Panc1 (cell line): ENCODE results near the gene CFAP53. TPM values are rescaled to one million over a fixed set of nuclear protein-coding genes. Genes with fewer than 3 reads are reported as not detected.

ENCODE experiments used
- ATAC-seq: fragments of 200-7000 bp; cut with Tn5 transposase; 2 replicates; pipeline ENCODE4 v1.9.1; 2020; ENCODE audit warnings: mild to moderate bottlenecking, moderate library complexity
- BruUV-seq: library from RNA; stranded (reverse); fragments of 400-500 nt; replicated peaks from 2 replicates; lab custom pipeline; 2021; lab: Mats Ljungman, UMichigan
- CTCF ChIA-PET: fragments of 300-600 bp; sonication (Branson Sonifier 250); formaldehyde crosslinking; loops from one replicate; lab custom pipeline; 2022; ENCODE audit warnings: antibody characterized with exemption; lab: Charles Lee
- POLR2A ChIA-PET: fragments of 300-600 bp; sonication (Branson Sonifier 250); formaldehyde crosslinking; loops from one replicate; lab custom pipeline; 2022; ENCODE audit warnings: antibody characterized with exemption; lab: Charles Lee
- DNase-seq: peaks from one replicate; pipeline ENCODE4 v3.0.0-alpha.2; 2010; ENCODE audit warnings: low read depth, low spot score
- H3K27ac ChIP-seq: 2 replicates; pipeline ENCODE4 v1.5.1; 2011; ENCODE audit warnings: mild to moderate bottlenecking, low read length, inconsistent platforms
- H3K27me3 ChIP-seq: fragments of 200-500 bp; sonication (Bioruptor generic); 2 replicates; pipeline ENCODE4 v1.6.0; 2014; ENCODE audit warnings: low read length, inconsistent platforms; ENCODE audit not compliant: control insufficient read depth, insufficient read depth
- H3K36me3 ChIP-seq: fragments of 200-500 bp; sonication (Bioruptor generic); 2 replicates; pipeline ENCODE4 v1.5.1; 2014; ENCODE audit warnings: inconsistent platforms, mild to moderate bottlenecking, low read length, moderate library complexity; ENCODE audit not compliant: control insufficient read depth, insufficient read depth
- H3K4me1 ChIP-seq: 2 replicates; pipeline ENCODE4 v1.5.1; 2011; ENCODE audit warnings: inconsistent platforms, mild to moderate bottlenecking, low read length, moderate library complexity; ENCODE audit not compliant: control insufficient read depth, insufficient read depth
- H3K4me3 ChIP-seq, 2 experiments: 2 replicates each; pipeline ENCODE4 v1.5.1; 2011 to 2012; ENCODE audit warnings: low read depth in 2 of 2, low read length in 2 of 2, mild to moderate bottlenecking in 2 of 2, inconsistent platforms in 1 of 2, moderate library complexity in 1 of 2
- H3K9me3 ChIP-seq: fragments of 200-500 bp; sonication (Bioruptor generic); 2 replicates; pipeline ENCODE4 v1.5.1; 2014; ENCODE audit warnings: low read depth, mild to moderate bottlenecking, inconsistent platforms, low read length, moderate library complexity; ENCODE audit not compliant: control insufficient read depth, insufficient read depth
- POLR2AphosphoS5 ChIP-seq: IDR thresholded peaks from 2 replicates; pipeline ENCODE4 v1.6.1; 2012; ENCODE audit warnings: mild to moderate bottlenecking, low read depth, low read length, moderate library complexity
- SIN3A ChIP-seq: IDR thresholded peaks from 2 replicates; pipeline ENCODE4 v1.6.1; 2012; ENCODE audit warnings: low read depth, mild to moderate bottlenecking, low read length, moderate library complexity, borderline replicate concordance; ENCODE audit not compliant: insufficient read depth
- TCF7L2 ChIP-seq: IDR thresholded peaks from 2 replicates; pipeline ENCODE4 v1.6.1; 2011; ENCODE audit warnings: mild to moderate bottlenecking, low read depth, low read length, inconsistent platforms
- in situ Hi-C: cut with HindIII; loops from 2 replicates; pipeline ENCODE4 v1.10.0; 2016; ENCODE audit warnings: low sequenced_read_pairs, low pct_unique_long_range_greater_than_20kb
- intact Hi-C: fragments of 100-400 bp; cut with micrococcal nuclease; formaldehyde crosslinking; loops from one replicate; pipeline ENCODE4 v1.10.0; 2022; ENCODE audit not compliant: unreplicated experiment
- total RNA-seq: library from RNA; stranded (reverse); gene quantifications from one replicate; pipeline ENCODE4 v1.2.1, GENCODE V29; 2021; ENCODE audit not compliant: unreplicated experiment
- TF ChIP-seq, protein P1 (sequence below): fragments of 450-650 bp; IDR thresholded peaks from 2 replicates; pipeline ENCODE4 v1.5.1; 2017; ENCODE audit warnings: mild to moderate bottlenecking
- TF ChIP-seq, protein P2 (sequence below), 2 experiments: IDR thresholded peaks; 2 replicates each; pipeline ENCODE4 v1.6.1; 2011 to 2012; ENCODE audit warnings: low read depth in 2 of 2, control low read depth in 1 of 2, low read length in 1 of 2, mild to moderate bottlenecking in 1 of 2, moderate library complexity in 1 of 2; ENCODE audit not compliant: insufficient read depth in 1 of 2

CFAP53 gene
- total RNA-seq, 1 experiment from 2014 or later = 0.23 TPM

GRCh38 chr18:50190926-50191325 lies 75.4 kb downstream of the CFAP53 start:
- TF ChIP-seq SIN3A = no peak
- TF ChIP-seq POLR2AphosphoS5 = no peak
- no peak for TF ChIP-seq TCF7L2
- TF ChIP-seq, protein P1, sequence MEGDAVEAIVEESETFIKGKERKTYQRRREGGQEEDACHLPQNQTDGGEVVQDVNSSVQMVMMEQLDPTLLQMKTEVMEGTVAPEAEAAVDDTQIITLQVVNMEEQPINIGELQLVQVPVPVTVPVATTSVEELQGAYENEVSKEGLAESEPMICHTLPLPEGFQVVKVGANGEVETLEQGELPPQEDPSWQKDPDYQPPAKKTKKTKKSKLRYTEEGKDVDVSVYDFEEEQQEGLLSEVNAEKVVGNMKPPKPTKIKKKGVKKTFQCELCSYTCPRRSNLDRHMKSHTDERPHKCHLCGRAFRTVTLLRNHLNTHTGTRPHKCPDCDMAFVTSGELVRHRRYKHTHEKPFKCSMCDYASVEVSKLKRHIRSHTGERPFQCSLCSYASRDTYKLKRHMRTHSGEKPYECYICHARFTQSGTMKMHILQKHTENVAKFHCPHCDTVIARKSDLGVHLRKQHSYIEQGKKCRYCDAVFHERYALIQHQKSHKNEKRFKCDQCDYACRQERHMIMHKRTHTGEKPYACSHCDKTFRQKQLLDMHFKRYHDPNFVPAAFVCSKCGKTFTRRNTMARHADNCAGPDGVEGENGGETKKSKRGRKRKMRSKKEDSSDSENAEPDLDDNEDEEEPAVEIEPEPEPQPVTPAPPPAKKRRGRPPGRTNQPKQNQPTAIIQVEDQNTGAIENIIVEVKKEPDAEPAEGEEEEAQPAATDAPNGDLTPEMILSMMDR = no peak
- TF ChIP-seq, protein P2, sequence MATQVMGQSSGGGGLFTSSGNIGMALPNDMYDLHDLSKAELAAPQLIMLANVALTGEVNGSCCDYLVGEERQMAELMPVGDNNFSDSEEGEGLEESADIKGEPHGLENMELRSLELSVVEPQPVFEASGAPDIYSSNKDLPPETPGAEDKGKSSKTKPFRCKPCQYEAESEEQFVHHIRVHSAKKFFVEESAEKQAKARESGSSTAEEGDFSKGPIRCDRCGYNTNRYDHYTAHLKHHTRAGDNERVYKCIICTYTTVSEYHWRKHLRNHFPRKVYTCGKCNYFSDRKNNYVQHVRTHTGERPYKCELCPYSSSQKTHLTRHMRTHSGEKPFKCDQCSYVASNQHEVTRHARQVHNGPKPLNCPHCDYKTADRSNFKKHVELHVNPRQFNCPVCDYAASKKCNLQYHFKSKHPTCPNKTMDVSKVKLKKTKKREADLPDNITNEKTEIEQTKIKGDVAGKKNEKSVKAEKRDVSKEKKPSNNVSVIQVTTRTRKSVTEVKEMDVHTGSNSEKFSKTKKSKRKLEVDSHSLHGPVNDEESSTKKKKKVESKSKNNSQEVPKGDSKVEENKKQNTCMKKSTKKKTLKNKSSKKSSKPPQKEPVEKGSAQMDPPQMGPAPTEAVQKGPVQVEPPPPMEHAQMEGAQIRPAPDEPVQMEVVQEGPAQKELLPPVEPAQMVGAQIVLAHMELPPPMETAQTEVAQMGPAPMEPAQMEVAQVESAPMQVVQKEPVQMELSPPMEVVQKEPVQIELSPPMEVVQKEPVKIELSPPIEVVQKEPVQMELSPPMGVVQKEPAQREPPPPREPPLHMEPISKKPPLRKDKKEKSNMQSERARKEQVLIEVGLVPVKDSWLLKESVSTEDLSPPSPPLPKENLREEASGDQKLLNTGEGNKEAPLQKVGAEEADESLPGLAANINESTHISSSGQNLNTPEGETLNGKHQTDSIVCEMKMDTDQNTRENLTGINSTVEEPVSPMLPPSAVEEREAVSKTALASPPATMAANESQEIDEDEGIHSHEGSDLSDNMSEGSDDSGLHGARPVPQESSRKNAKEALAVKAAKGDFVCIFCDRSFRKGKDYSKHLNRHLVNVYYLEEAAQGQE (IDR thresholded peaks at IDR 0.05; ENCODE audit: insufficient read depth in 1 of 2, low read depth in 2 of 2, low read length in 1 of 2) = no peak
- CTCF ChIA-PET = no interaction called here
- no peak overlapping the region for H3K4me3 ChIP-seq
- no peaks in the 10 kb centered on the region for H3K4me1 ChIP-seq
- H3K27ac ChIP-seq = no peak overlapping the region
- in situ Hi-C loops (no loop called here), intact Hi-C loops (loop anchor here (10.0 kb wide), 1 partner anchor 176 kb away; no protein-coding TSS in a partner anchor)
- no peak for DNase-seq
- POLR2A ChIA-PET = no interaction called here
- BruUV-seq = no TSS peak
- ATAC-seq = no peak
- no peaks in the 10 kb centered on the region; the same call in 1 of the 2 replicates for H3K36me3 ChIP-seq
- no peaks in the 10 kb centered on the region for H3K9me3 ChIP-seq
- peaks cover 10% of the 10 kb centered on the region; the same call in 1 of the 2 replicates for H3K27me3 ChIP-seq

DNA sequence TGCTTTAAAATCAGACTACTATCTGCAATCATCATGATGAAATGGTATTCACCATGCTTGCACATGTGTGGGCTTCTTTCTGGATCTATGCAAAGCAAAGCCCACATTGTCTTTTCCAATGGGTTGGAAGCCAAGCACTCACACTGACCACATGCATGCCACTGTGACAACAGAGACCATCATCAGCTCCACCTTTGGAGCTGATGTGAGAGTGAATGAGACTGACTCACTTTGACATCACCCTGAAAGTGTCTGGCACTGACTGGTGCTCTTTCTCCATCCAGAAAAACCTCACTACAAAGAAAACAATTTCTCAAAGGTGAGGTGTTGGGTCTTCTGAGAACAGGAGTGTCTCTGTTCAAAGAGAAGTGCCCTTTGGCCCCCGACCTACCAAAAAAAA lies 76.1 kb downstream of the CFAP53 start:
- Histone ChIP-seq H3K4me1 (no peaks in the 10 kb centered on the region), H3K27me3 (peaks cover 4% of the 10 kb centered on the region; the same call in 1 of the 2 replicates), H3K9me3 (no peaks in the 10 kb centered on the region), H3K36me3 (no peaks in the 10 kb centered on the region; the same call in 1 of the 2 replicates), H3K4me3 (no peak overlapping the region), H3K27ac (no peak overlapping the region)
- BruUV-seq = no TSS peak
- ChIA-PET CTCF (no interaction called here), POLR2A (no interaction called here)
- TF ChIP-seq, protein P1 = no peak
- TF ChIP-seq SIN3A = no peak
- TF ChIP-seq TCF7L2 = no peak
- no peak for TF ChIP-seq POLR2AphosphoS5
- TF ChIP-seq, protein P2 (IDR thresholded peaks at IDR 0.05; ENCODE audit: insufficient read depth in 1 of 2, low read depth in 2 of 2, low read length in 1 of 2) = no peak
- in situ Hi-C loops = no loop called here
- ATAC-seq = no peak
- intact Hi-C loops = loop anchor here (10.0 kb wide), 1 partner anchor 175 kb away; no protein-coding TSS in a partner anchor
- no peak for DNase-seq
